Body of pancreas (tissue), 4 donors: Measurements from ENCODE around the gene ALDH8A1. TPM values are rescaled to one million over a fixed set of nuclear protein-coding genes. Genes with fewer than 3 reads are reported as not detected.

ENCODE experiments used
- ATAC-seq: fragments of 150-250 bp; one replicate; pipeline ENCODE4 v1.9.1; 2016
- DNase-seq, 4 donors: peaks; one replicate each; pipeline ENCODE4 v3.0.0-alpha.2; 2019
- H3K27ac ChIP-seq, 4 donors: fragments of 200-600 bp; sonication (generic); 1 replicate in 3 of 4; 2 replicates in 1 of 4; pipeline versions ENCODE4 v1.5.1 to v1.6.1; 2016 to 2019; ENCODE audit warnings: mild to moderate bottlenecking in 1 of 4, mixed read lengths in 1 of 4, moderate library complexity in 1 of 4
- H3K27me3 ChIP-seq, 2 donors: fragments of 200-600 bp; sonication (generic); one replicate each; pipeline ENCODE4 v1.6.0; 2016; ENCODE audit warnings: mild to moderate bottlenecking in 1 of 2
- H3K36me3 ChIP-seq, 2 donors: fragments of 200-600 bp; sonication (generic); replicated peaks in 1 of 2; 2 replicates each; pipeline ENCODE4 v1.5.1; 2016; ENCODE audit warnings: low read depth in 2 of 2; ENCODE audit not compliant: insufficient read depth in 1 of 2
- H3K4me1 ChIP-seq: fragments of 200-600 bp; sonication (generic); one replicate; pipeline ENCODE4 v1.6.0; 2016
- H3K4me3 ChIP-seq, 2 donors: fragments of 200-600 bp; sonication (generic); 1 replicate in 1 of 2; 2 replicates in 1 of 2; pipeline ENCODE4 v1.5.1; 2016 to 2019
- H3K9me3 ChIP-seq, 3 donors: fragments of 200-600 bp; sonication (generic); 1 replicate in 2 of 3; 2 replicates in 1 of 3; pipeline ENCODE4 v1.5.1; 2016
- CTCF ChIP-seq, 7 experiments: fragments of 450-650 bp in 4 of 7; fragments of 200-600 bp in 3 of 7; sonication (generic) in 3 of 7; IDR thresholded peaks; one replicate each; pipeline ENCODE4 v1.5.1; 2016 to 2019; ENCODE audit warnings: antibody characterized with exemption in 7 of 7
- POLR2A ChIP-seq, 3 donors: fragments of 450-650 bp; IDR thresholded peaks; one replicate each; pipeline ENCODE4 v1.6.1; 2016; ENCODE audit warnings: antibody characterized with exemption in 3 of 3, mild to moderate bottlenecking in 2 of 3
- WGBS, 2 donors: methylation state at CpG; one replicate each; pipeline ENCODE4 v1.1.5; 2017; 5-methylcytosine and 5-hydroxymethylcytosine counted together
- intact Hi-C: fragments of 100-400 bp; cut with DNase I; formaldehyde crosslinking; loops from one replicate; pipeline ENCODE4 v1.15.1; 2023
- total RNA-seq, 2 donors: library from RNA; depleted of rRNA; stranded (reverse); fragments of >200 nt; gene quantifications; one replicate each; pipeline ENCODE4 v1.1.0, GENCODE V29; 2016

ALDH8A1 gene
- total RNA-seq, 2 donors from 2014 or later: 0.26 to 0.66 TPM

GRCh38 chr6:134948142-134948541 lies 1.8 kb downstream of the ALDH8A1 start:
- ATAC-seq (no peak), DNase-seq (no peak)
- Histone ChIP-seq H3K4me3 (no peak overlapping the region), H3K36me3 (no peaks in the 10 kb centered on the region), H3K4me1 (no peaks in the 10 kb centered on the region), H3K27ac (no peak overlapping the region), H3K9me3 (no peaks in the 10 kb centered on the region), H3K27me3 (no peaks in the 10 kb centered on the region)
- intact Hi-C loops: no loop called here
- TF ChIP-seq POLR2A (IDR thresholded peaks at IDR 0.05): no peak
- TF ChIP-seq CTCF (IDR thresholded peaks at IDR 0.05): no peak

- Histone ChIP-seq H3K36me3 (no peaks in the 10 kb centered on the region), H3K9me3 (no peaks in the 10 kb centered on the region), H3K27ac (no peak overlapping the region), H3K4me3 (no peak overlapping the region), H3K27me3 (no peaks in the 10 kb centered on the region), H3K4me1 (no peaks in the 10 kb centered on the region)
- intact Hi-C loops: no loop called here
- DNase-seq (no peak), ATAC-seq (no peak)
- TF ChIP-seq POLR2A (IDR thresholded peaks at IDR 0.05) (no peak), CTCF (IDR thresholded peaks at IDR 0.05) (no peak)
Measured at GRCh38 chr6:134945045-134945444, 4.9 kb downstream of the ALDH8A1 start.

GRCh38 chr6:134943522-134944111 lies 6.3 kb downstream of the ALDH8A1 start:
- Histone ChIP-seq H3K27ac (no peak overlapping the region), H3K4me3 (no peak overlapping the region), H3K9me3 (no peaks in the 10 kb centered on the region), H3K4me1 (no peaks in the 10 kb centered on the region), H3K36me3 (no peaks in the 10 kb centered on the region), H3K27me3 (no peaks in the 10 kb centered on the region)
- TF ChIP-seq POLR2A (IDR thresholded peaks at IDR 0.05) (no peak), CTCF (IDR thresholded peaks at IDR 0.05) (no peak)
- ATAC-seq (no peak), DNase-seq (no peak)
- intact Hi-C loops: no loop called here
- 85 to 96% methylated on average over 9 of the region's 9 CpGs for WGBS, 2 donors

GRCh38 chr6:134938896-134939295 lies 11.0 kb downstream of the ALDH8A1 start:
- DNase-seq: no peak

More at GRCh38 chr6:134938896-134939295, 11.0 kb downstream of the ALDH8A1 start:
- ATAC-seq: no peak
- Histone ChIP-seq H3K27ac (no peak overlapping the region), H3K36me3 (no peaks in the 10 kb centered on the region), H3K4me1 (no peaks in the 10 kb centered on the region), H3K4me3 (no peak overlapping the region), H3K9me3 (no peaks in the 10 kb centered on the region), H3K27me3 (no peaks in the 10 kb centered on the region)
- 72 to 80% methylated on average over 5 of the region's 5 CpGs for WGBS, 2 donors
- TF ChIP-seq CTCF (IDR thresholded peaks at IDR 0.05) (no peak), POLR2A (IDR thresholded peaks at IDR 0.05) (no peak)
- intact Hi-C loops: no loop called here
